HG02623 (cell line): ENCODE results near the gene IGLL1.
"Not testable (repeated sequence)": the region's sequence is repeated elsewhere in the genome, so short reads cannot be mapped to it uniquely, and the experiment has no call there.

Experiments
- ATAC-seq: cut with Tn5 transposase; IDR thresholded peaks from one replicate; pipeline ENCODE4 v1.9.1; 2021; ENCODE audit warnings: moderate library complexity; ENCODE audit not compliant: unreplicated experiment

Gene IGLL1

GRCh38 chr22:23564276-23564675 lies 15.8 kb downstream of the IGLL1 start:
- ATAC-seq, result no peak

GRCh38 chr22:23563111-23563510 lies 17.0 kb downstream of the IGLL1 start:
- no peak for ATAC-seq

- no peak for ATAC-seq
Observed at GRCh38 chr22:23562186-23562585, 17.9 kb downstream of the IGLL1 start.

GRCh38 chr22:23561025-23561510 lies 19.0 kb downstream of the IGLL1 start:
- ATAC-seq, result not testable (repeated sequence)

GRCh38 chr22:23560215-23560614 lies 19.9 kb downstream of the IGLL1 start:
- not testable (repeated sequence) for ATAC-seq

GRCh38 chr22:23557467-23557866 lies 22.6 kb downstream of the IGLL1 start:
- ATAC-seq, result no peak

GRCh38 chr22:23557036-23557435 lies 23.1 kb downstream of the IGLL1 start:
- no peak for ATAC-seq

GRCh38 chr22:23556026-23556620 lies 24.0 kb downstream of the IGLL1 start:
- ATAC-seq, result no peak

GRCh38 chr22:23555118-23555517 lies 25.0 kb downstream of the IGLL1 start:
- ATAC-seq, result no peak

- ATAC-seq, result no peak
Observed at GRCh38 chr22:23553924-23554870, 25.9 kb downstream of the IGLL1 start.

- ATAC-seq, result no peak
Observed at GRCh38 chr22:23553438-23553837, 26.7 kb downstream of the IGLL1 start.

GRCh38 chr22:23552573-23552972 lies 27.5 kb downstream of the IGLL1 start:
- ATAC-seq, result no peak

GRCh38 chr22:23551385-23551784 lies 28.7 kb downstream of the IGLL1 start:
- no peak for ATAC-seq

- no peak for ATAC-seq
Observed at GRCh38 chr22:23550049-23550650, 29.9 kb downstream of the IGLL1 start.

GRCh38 chr22:23549198-23549595 lies 30.9 kb downstream of the IGLL1 start:
- ATAC-seq, result no peak

- ATAC-seq, result no peak
Observed at GRCh38 chr22:23548501-23549197, 31.4 kb downstream of the IGLL1 start.

- no peak for ATAC-seq
Observed at GRCh38 chr22:23547818-23548500, 32.1 kb downstream of the IGLL1 start.

GRCh38 chr22:23547382-23547781 lies 32.7 kb downstream of the IGLL1 start:
- not testable (repeated sequence) for ATAC-seq

GRCh38 chr22:23544852-23545251 lies 35.2 kb downstream of the IGLL1 start:
- no peak for ATAC-seq

GRCh38 chr22:23543506-23544000 lies 36.5 kb downstream of the IGLL1 start:
- ATAC-seq, result not testable (repeated sequence)
